HUES6 (cell line): ENCODE measurements around the gene ROGDI.
"Not testable (repeated sequence)": the region's sequence is repeated elsewhere in the genome, so short reads cannot be mapped to it uniquely, and the experiment has no call there.

Experiments used
- H3K27ac ChIP-seq: 2 replicates; pipeline ENCODE4 v1.7.0; 2013; ENCODE audit warnings: low read depth, mild to moderate bottlenecking, low read length, inconsistent platforms
- H3K27me3 ChIP-seq: 2 replicates; pipeline ENCODE4 v1.6.1; 2013; ENCODE audit warnings: low read length; ENCODE audit not compliant: control insufficient read depth, insufficient read depth
- H3K36me3 ChIP-seq: 2 replicates; pipeline ENCODE4 v1.6.1; 2013; ENCODE audit warnings: low read length; ENCODE audit not compliant: control insufficient read depth, insufficient read depth
- H3K4me1 ChIP-seq: 2 replicates; pipeline ENCODE4 v1.6.1; 2013; ENCODE audit warnings: low read length; ENCODE audit not compliant: control insufficient read depth, insufficient read depth
- H3K4me3 ChIP-seq: 2 replicates; pipeline ENCODE4 v1.5.1; 2013; ENCODE audit warnings: low read depth, low read length
- H3K9ac ChIP-seq: one replicate; pipeline ENCODE4 v1.6.1; 2013; ENCODE audit warnings: mild to moderate bottlenecking, low read length
- H3K9me3 ChIP-seq: 2 replicates; pipeline ENCODE4 v1.6.1; 2013; ENCODE audit warnings: low read depth, low read length; ENCODE audit not compliant: control insufficient read depth, insufficient read depth

ROGDI gene

DNA sequence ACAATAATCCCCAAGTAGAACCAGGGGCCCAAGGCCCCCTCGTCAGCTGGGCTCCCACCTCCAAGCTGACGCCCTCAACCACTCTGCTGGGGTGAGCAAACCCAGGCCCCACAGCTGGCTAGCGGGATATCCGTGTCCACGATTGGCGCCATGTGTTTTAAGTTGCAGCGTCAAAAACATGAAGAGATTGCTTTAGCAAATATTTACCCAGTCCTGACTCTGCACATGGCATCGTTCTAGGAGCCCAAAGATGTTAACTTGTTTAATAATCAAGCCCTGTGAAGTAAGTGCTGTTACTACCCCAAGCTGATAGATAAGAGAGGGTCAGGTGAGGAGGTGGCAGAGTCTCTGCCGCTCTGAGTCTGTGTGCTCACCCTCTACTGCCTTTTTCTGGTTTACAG lies 13.9 kb downstream of the ROGDI start:
- H3K9me3 ChIP-seq = no peaks in the 10 kb centered on the region
- peaks cover 14% of the 10 kb centered on the region for H3K4me1 ChIP-seq
- no peak overlapping the region for H3K4me3 ChIP-seq
- H3K9ac ChIP-seq = no peak overlapping the region
- no peaks in the 10 kb centered on the region; the same call in 1 of the 2 replicates for H3K27me3 ChIP-seq
- H3K36me3 ChIP-seq = no peaks in the 10 kb centered on the region
- H3K27ac ChIP-seq = no peak overlapping the region

DNA sequence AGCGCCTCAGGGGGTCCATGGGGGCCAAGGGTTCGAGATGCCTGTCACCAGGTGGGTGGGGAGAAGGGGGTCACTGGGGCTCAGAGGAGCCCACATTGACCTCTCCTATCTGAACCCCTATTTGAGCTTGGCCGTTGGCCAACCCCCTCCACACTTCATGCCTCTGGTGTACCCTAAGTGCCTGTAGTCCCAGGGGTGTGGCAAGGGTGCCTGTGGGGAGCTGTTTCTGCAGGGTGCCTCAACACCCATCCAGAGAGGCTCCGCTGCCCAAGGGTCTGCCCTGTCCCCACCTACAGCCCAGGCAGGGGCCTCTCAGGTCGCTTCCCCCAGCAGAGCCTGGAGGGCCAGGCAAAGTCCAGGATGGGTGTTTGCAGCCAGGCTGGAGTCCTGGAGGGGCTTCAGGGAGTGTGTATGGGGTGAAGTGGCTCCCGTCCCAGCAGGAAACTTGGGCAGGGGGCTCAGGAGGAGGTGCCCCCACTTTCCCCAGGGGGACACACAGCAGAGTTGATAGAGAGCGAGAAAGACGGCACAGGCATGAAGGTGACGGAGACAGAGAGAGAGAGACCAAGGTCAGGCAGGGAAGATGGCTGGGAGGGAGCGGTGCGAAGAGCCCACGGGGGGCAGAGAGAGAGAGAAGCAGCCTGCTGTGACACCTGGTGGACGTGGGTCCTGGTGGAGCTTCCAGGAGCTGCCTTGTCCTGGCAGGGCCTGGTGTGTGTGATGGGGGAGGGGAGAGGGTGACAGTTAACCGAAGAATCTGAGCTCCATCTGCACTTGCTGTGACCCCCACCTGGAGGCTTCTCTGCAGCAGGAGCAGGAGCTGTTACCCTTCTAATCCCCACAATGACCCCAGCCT lies 14.6 kb downstream of the ROGDI start, which contains the start of gene SEPTIN12:
SEPTIN12 (minus strand) TSS at position 719 of the 856 bp plus-strand sequence; CDS start at position 19, 700 bp downstream.
- Histone ChIP-seq H3K9ac (no peak within 1 kb of the TSS), H3K27me3 (no peaks in the 10 kb centered on the region; the same call in 1 of the 2 replicates), H3K9me3 (no peaks in the 10 kb centered on the region), H3K27ac (no peak within 1 kb of the TSS), H3K4me3 (no peak within 1 kb of the TSS), H3K36me3 (no peaks in the 10 kb centered on the region), H3K4me1 (peaks cover 14% of the 10 kb centered on the region)

GRCh38 chr16:4787068-4787467 lies 15.4 kb downstream of the ROGDI start:
- Histone ChIP-seq H3K9ac (no peak overlapping the region), H3K36me3 (no peaks in the 10 kb centered on the region), H3K9me3 (no peaks in the 10 kb centered on the region), H3K27ac (no peak overlapping the region), H3K27me3 (no peaks in the 10 kb centered on the region; the same call in 1 of the 2 replicates), H3K4me3 (no peak overlapping the region), H3K4me1 (peaks cover 14% of the 10 kb centered on the region)

GRCh38 chr16:4785758-4786433 lies 16.5 kb downstream of the ROGDI start:
- Histone ChIP-seq H3K4me3 (no peak overlapping the region), H3K9me3 (no peaks in the 10 kb centered on the region), H3K4me1 (peaks cover 14% of the 10 kb centered on the region), H3K36me3 (no peaks in the 10 kb centered on the region), H3K27me3 (no peaks in the 10 kb centered on the region; the same call in 1 of the 2 replicates), H3K27ac (no peak overlapping the region), H3K9ac (no peak overlapping the region)

DNA sequence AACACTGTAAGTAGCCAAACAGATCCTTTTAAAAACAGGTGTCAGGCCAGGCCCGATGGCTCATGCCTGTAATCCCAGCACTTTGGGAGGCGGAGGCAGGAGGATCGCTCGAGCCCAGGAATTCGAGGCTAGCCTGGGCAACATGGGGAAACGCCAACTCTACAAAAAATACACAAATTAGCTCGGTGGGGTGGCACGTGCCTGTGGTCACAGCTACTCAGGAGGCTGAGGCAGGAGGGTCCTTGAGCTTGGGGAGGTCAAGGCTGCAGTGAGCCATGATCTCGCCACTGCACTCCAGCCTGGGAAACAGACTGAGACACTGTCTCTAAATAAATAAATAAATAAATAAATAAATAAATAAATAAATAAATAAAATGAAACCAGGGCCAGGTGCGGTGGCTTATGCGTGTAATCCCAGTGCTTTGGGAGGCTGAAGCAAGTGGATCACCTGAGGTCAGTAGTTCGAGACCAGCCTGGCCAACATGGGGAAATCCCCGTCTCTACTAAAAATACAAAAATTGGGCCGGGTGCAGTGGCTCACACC lies 17.9 kb downstream of the ROGDI start:
- not testable (repeated sequence) for H3K9me3 ChIP-seq, H3K36me3 ChIP-seq, H3K4me3 ChIP-seq, H3K27me3 ChIP-seq, H3K9ac ChIP-seq, H3K27ac ChIP-seq
- H3K4me1 ChIP-seq = peaks cover 14% of the 10 kb centered on the region

DNA sequence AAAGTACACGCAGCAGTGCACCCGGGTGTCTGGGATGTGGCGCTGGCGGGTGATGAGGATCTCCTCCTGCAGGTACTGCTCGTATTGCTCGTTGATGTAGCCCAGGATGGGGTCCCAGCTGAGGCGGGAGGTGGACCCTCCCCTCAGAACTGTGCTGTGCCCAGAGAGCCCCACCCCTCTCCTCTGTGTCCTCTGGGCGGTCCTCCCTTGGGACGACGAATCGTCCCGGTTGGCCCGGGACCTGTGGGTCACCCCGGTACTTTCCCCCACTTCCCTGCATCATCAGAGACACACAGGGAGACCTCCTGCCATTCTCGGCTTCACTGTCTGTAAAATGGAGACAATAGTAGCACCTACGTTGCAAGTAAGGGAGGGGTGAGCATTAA lies 18.5 kb downstream of the ROGDI start:
- H3K36me3 ChIP-seq = no peaks in the 10 kb centered on the region
- H3K27ac ChIP-seq = no peak overlapping the region
- no peak overlapping the region for H3K4me3 ChIP-seq
- H3K9ac ChIP-seq = no peak overlapping the region
- peaks cover 14% of the 10 kb centered on the region for H3K4me1 ChIP-seq
- no peaks in the 10 kb centered on the region for H3K9me3 ChIP-seq
- no peaks in the 10 kb centered on the region; the same call in 1 of the 2 replicates for H3K27me3 ChIP-seq

GRCh38 chr16:4783251-4783950 lies 19.0 kb downstream of the ROGDI start:
- Histone ChIP-seq H3K4me3 (no peak overlapping the region), H3K4me1 (peaks cover 8% of the 10 kb centered on the region), H3K9ac (no peak overlapping the region), H3K27ac (no peak overlapping the region), H3K36me3 (no peaks in the 10 kb centered on the region), H3K27me3 (no peaks in the 10 kb centered on the region; the same call in 1 of the 2 replicates), H3K9me3 (no peaks in the 10 kb centered on the region)

DNA sequence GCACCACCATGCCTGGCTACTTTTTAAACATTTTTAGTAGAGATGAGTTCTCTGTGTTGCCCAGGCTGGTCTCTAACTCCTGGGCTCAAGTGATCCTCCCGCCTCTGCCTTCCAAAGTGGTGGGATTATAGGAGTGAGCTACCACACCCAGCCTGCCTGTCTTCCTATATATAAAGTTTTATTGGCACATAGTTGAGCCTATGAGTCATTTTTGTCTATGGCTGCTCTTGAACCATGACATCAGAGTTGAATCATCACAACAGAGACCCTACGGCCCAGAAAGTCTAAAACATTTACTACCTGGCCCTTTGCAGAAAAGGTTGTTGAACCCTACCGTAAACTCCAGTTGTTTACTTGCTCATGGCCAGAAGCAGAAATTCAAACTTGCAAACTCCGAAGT lies 22.2 kb downstream of the ROGDI start:
- Histone ChIP-seq H3K9me3 (no peaks in the 10 kb centered on the region; the same call in 1 of the 2 replicates), H3K27me3 (no peaks in the 10 kb centered on the region), H3K4me3 (no peak overlapping the region), H3K27ac (no peak overlapping the region), H3K4me1 (no peaks in the 10 kb centered on the region), H3K9ac (no peak overlapping the region), H3K36me3 (no peaks in the 10 kb centered on the region)

- Histone ChIP-seq H3K4me3 (no peak overlapping the region), H3K27ac (no peak overlapping the region), H3K4me1 (peaks cover 2% of the 10 kb centered on the region; the same call in 1 of the 2 replicates), H3K9me3 (peaks cover 3% of the 10 kb centered on the region; the same call in 1 of the 2 replicates), H3K9ac (no peak overlapping the region), H3K27me3 (no peaks in the 10 kb centered on the region), H3K36me3 (no peaks in the 10 kb centered on the region)
These were observed 24.4 kb downstream of the ROGDI start for GRCh38 chr16:4778050-4778392.

DNA sequence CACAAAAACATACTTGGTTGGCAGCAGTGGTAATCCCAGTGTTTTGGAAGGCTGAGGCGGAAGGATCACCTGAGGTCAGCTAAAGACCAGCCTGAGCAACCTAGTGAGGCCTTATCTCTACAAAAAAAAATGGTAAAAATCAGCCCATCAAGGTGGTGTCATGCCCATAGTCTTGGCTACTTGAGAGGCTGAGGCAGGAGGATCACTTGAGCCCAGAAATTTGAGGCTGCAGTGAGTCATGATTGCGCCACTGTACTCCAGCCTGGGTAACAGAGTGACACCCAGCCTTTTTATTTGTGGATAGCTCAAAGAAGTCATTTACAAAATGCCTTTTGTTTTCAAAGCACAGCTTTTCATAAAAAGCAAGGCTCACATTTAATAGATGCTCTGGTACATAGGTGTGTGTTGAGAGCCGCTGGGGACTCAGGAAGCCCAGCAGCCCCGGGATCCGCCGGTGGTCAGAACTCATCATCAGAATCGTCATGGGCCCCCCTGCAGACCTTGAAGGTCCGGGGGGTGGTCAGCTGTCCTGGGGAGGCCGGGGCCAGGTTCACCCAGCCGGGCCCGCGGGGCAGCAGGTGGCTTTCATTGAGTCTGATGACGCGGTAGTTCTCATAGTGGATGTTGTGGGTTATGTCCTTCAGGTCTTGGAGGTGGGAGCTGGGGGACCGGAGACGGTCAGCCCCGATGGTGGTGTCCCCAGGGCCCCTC lies 24.9 kb downstream of the ROGDI start:
- no peaks in the 10 kb centered on the region for H3K27me3 ChIP-seq

More for the DNA sequence above, 24.9 kb downstream of the ROGDI start:
- H3K36me3 ChIP-seq = no peaks in the 10 kb centered on the region
- no peak overlapping the region for H3K27ac ChIP-seq
- H3K4me1 ChIP-seq = peaks cover 2% of the 10 kb centered on the region; the same call in 1 of the 2 replicates
- H3K9me3 ChIP-seq = peaks cover 3% of the 10 kb centered on the region; the same call in 1 of the 2 replicates
- no peak overlapping the region for H3K4me3 ChIP-seq
- H3K9ac ChIP-seq = no peak overlapping the region
